Endothelial cell (in vitro differentiated cells): ENCODE measurements around the gene OPALIN. TPM values are rescaled to one million over a fixed set of nuclear protein-coding genes. Genes with fewer than 3 reads are reported as not detected.

Experiments used
- DNase-seq: peaks from one replicate; pipeline ENCODE4 v3.0.0; 2021; ENCODE audit warnings: low spot score
- H3K27ac Mint-ChIP-seq: one replicate; pipeline ENCODE4 v1.8.0; 2021; ENCODE audit warnings: mixed read lengths, inconsistent platforms; ENCODE audit not compliant: unreplicated experiment
- H3K27me3 Mint-ChIP-seq: one replicate; pipeline ENCODE4 v1.8.0; 2021; ENCODE audit warnings: mild to moderate bottlenecking, moderate library complexity, mixed read lengths, inconsistent platforms; ENCODE audit not compliant: unreplicated experiment
- H3K36me3 Mint-ChIP-seq: one replicate; pipeline ENCODE4 v1.8.0; 2021; ENCODE audit warnings: mild to moderate bottlenecking, low read depth, mixed read lengths, inconsistent platforms; ENCODE audit not compliant: unreplicated experiment
- H3K4me1 Mint-ChIP-seq: one replicate; pipeline ENCODE4 v1.8.0; 2021; ENCODE audit warnings: mild to moderate bottlenecking, mixed read lengths, inconsistent platforms; ENCODE audit not compliant: unreplicated experiment
- H3K4me3 Mint-ChIP-seq: one replicate; pipeline ENCODE4 v1.8.0; 2021; ENCODE audit warnings: mild to moderate bottlenecking, mixed read lengths, inconsistent platforms; ENCODE audit not compliant: unreplicated experiment
- H3K9me3 Mint-ChIP-seq: one replicate; pipeline ENCODE4 v1.8.0; 2021; ENCODE audit warnings: mixed read lengths, inconsistent platforms; ENCODE audit not compliant: unreplicated experiment
- CTCF ChIP-seq: fragments of 200-600 bp; sonication (generic); IDR thresholded peaks from one replicate; pipeline ENCODE4 v1.5.0; 2021; ENCODE audit warnings: antibody characterized with exemption; ENCODE audit not compliant: unreplicated experiment
- total RNA-seq: library from RNA; stranded (reverse); fragmentation: NEBNext Ultra II Directional; extraction: Animal tissue kit (Norgen Biotek cat#: 25700); gene quantifications from one replicate; pipeline ENCODE4 v1.2.1, GENCODE V29; 2021; ENCODE audit not compliant: unreplicated experiment

The OPALIN gene
- total RNA-seq, 1 donor from 2014 or later = not detected

- TF ChIP-seq CTCF = no peak
- no peak for DNase-seq
- Mint-ChIP-seq H3K4me1 (peaks cover 2% of the 10 kb centered on the region), H3K27me3 (no peaks in the 10 kb centered on the region), H3K4me3 (no peak overlapping the region), H3K9me3 (no peaks in the 10 kb centered on the region), H3K27ac (no peak overlapping the region), H3K36me3 (no peaks in the 10 kb centered on the region)
These were observed 20.4 kb downstream of the OPALIN start for GRCh38 chr10:96338279-96338925.

- no peak for TF ChIP-seq CTCF
- H3K36me3 Mint-ChIP-seq = no peaks in the 10 kb centered on the region
- H3K4me1 Mint-ChIP-seq = peaks cover 2% of the 10 kb centered on the region
- H3K4me3 Mint-ChIP-seq = no peak overlapping the region
- H3K27me3 Mint-ChIP-seq = no peaks in the 10 kb centered on the region
- no peak overlapping the region for H3K27ac Mint-ChIP-seq
- DNase-seq = no peak
- H3K9me3 Mint-ChIP-seq = no peaks in the 10 kb centered on the region
These were observed 21.7 kb downstream of the OPALIN start for GRCh38 chr10:96337106-96337505.

- Mint-ChIP-seq H3K4me3 (no peak overlapping the region), H3K4me1 (peaks cover 2% of the 10 kb centered on the region), H3K36me3 (no peaks in the 10 kb centered on the region), H3K9me3 (no peaks in the 10 kb centered on the region), H3K27ac (no peak overlapping the region), H3K27me3 (no peaks in the 10 kb centered on the region)
- peak; percentile 37 for DNase-seq
- TF ChIP-seq CTCF = peak; percentile 81
These were observed 23.9 kb downstream of the OPALIN start for GRCh38 chr10:96334616-96335526.

GRCh38 chr10:96333101-96333500 is 25.7 kb downstream of the OPALIN start:
- Mint-ChIP-seq H3K9me3 (no peaks in the 10 kb centered on the region), H3K27me3 (no peaks in the 10 kb centered on the region), H3K36me3 (no peaks in the 10 kb centered on the region), H3K4me1 (peaks cover 2% of the 10 kb centered on the region), H3K27ac (no peak overlapping the region), H3K4me3 (no peak overlapping the region)
- DNase-seq = no peak
- TF ChIP-seq CTCF = no peak

- Mint-ChIP-seq H3K4me1 (no peaks in the 10 kb centered on the region), H3K27me3 (no peaks in the 10 kb centered on the region), H3K36me3 (no peaks in the 10 kb centered on the region), H3K27ac (no peak overlapping the region), H3K4me3 (no peak overlapping the region), H3K9me3 (no peaks in the 10 kb centered on the region)
- DNase-seq = no peak
- TF ChIP-seq CTCF = no peak
These were observed 31.3 kb downstream of the OPALIN start for GRCh38 chr10:96327462-96327861.
